HG03571 (cell line): ENCODE data around the gene CRNN.

ENCODE experiments used
- ATAC-seq: cut with Tn5 transposase; IDR thresholded peaks from one replicate; pipeline ENCODE4 v1.9.1; 2021; ENCODE audit not compliant: unreplicated experiment

The CRNN gene

GRCh38 chr1:152413909-152414308 is at the start of gene CRNN:
TSS of gene CRNN (minus strand) at chr1:152414263. CDS start at chr1:152412233, 2,030 bp downstream.
- no peak for ATAC-seq

GRCh38 chr1:152462636-152463035 is 48.6 kb upstream of the CRNN start:
- no peak for ATAC-seq

- ATAC-seq = no peak
Measured at GRCh38 chr1:152461544-152461943, 47.5 kb upstream of the CRNN start.

- no peak for ATAC-seq
Measured at GRCh38 chr1:152460529-152460899, 46.5 kb upstream of the CRNN start.

- ATAC-seq = peak; percentile 94
Measured at GRCh38 chr1:152459596-152460528, 45.8 kb upstream of the CRNN start.

- no peak for ATAC-seq
Measured at GRCh38 chr1:152458384-152459185, 44.5 kb upstream of the CRNN start.

- no peak for ATAC-seq
Measured at GRCh38 chr1:152457561-152457960, 43.5 kb upstream of the CRNN start.

- ATAC-seq = no peak
Measured at GRCh38 chr1:152457071-152457470, 43.0 kb upstream of the CRNN start.

GRCh38 chr1:152451254-152451653 is 37.2 kb upstream of the CRNN start:
- no peak for ATAC-seq

GRCh38 chr1:152449661-152450060 is 35.6 kb upstream of the CRNN start:
- no peak for ATAC-seq

GRCh38 chr1:152448496-152448895 is 34.4 kb upstream of the CRNN start:
- no peak for ATAC-seq

- no peak for ATAC-seq
Measured at GRCh38 chr1:152448095-152448494, 34.0 kb upstream of the CRNN start.

- no peak for ATAC-seq
Measured at GRCh38 chr1:152447484-152447883, 33.4 kb upstream of the CRNN start.

- no peak for ATAC-seq
Measured at GRCh38 chr1:152444045-152444444, 30.0 kb upstream of the CRNN start.

GRCh38 chr1:152442765-152443164 is 28.7 kb upstream of the CRNN start:
- no peak for ATAC-seq

- ATAC-seq = no peak
Measured at GRCh38 chr1:152442301-152442700, 28.2 kb upstream of the CRNN start.

GRCh38 chr1:152441756-152442155 is 27.7 kb upstream of the CRNN start:
- ATAC-seq = no peak

GRCh38 chr1:152440635-152441471 is 26.8 kb upstream of the CRNN start:
- peak; percentile 83 for ATAC-seq

GRCh38 chr1:152436593-152437496 is 22.8 kb upstream of the CRNN start:
- ATAC-seq = no peak

- no peak for ATAC-seq
Measured at GRCh38 chr1:152427458-152427857, 13.4 kb upstream of the CRNN start.
